ENCODE results near the gene HS3ST3A1. TPM values are rescaled to one million over a fixed set of nuclear protein-coding genes. Genes with fewer than 3 reads are reported as not detected.

The HS3ST3A1 gene
- total RNA-seq, 1 experiment from 2014 or later: 3.4 TPM

DNA sequence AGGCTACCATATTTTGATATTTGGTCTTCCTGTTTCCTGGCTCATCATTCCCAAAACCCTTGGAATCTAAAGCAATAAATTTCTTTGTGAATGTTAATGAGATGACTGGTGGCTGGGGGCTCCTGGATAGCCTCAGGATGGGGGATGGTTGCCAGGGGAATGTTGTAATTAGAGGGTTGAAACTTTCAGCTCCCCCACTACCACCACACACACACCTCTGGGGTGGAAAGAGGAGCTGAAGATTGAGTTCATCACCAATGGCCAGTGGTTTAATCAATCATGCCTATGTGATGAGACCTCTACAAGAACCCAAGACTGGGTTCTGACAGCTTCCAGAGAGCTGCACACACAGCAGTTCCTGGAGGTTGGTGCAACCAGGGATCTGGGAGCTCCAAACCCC lies 59.1 kb downstream of the HS3ST3A1 start:
- Mint-ChIP-seq H3K27me3 (ENCODE audit: low read depth) (no peaks in the 10 kb centered on the region), H3K9me3 (no peaks in the 10 kb centered on the region; a peak in 1 of 5 replicates), H3K4me1 (peaks cover 0 to 2% of the 10 kb centered on the region in 2 experiments; a peak in 1 of 4 replicates), H3K36me3 (ENCODE audit: insufficient read depth in 1 of 3, low read depth in 3 of 3) (peaks cover 0 to 19% (median 5%) of the 10 kb centered on the region in 3 experiments; a peak in 5 of 7 replicates), H3K4me3 (no peak overlapping the region), H3K27ac (no peak overlapping the region; a peak in 1 of 7 replicates)
- Histone ChIP-seq H3K18ac (ENCODE audit: insufficient read length, low read depth, low read length) (no peak overlapping the region), H2AK5ac (ENCODE audit: insufficient read length, low read length) (no peak overlapping the region), H3K23me2 (ENCODE audit: insufficient read length, low read depth, low read length, poor library complexity, severe bottlenecking) (no peaks in the 10 kb centered on the region), H2BK15ac (ENCODE audit: low read depth, low read length) (no peak overlapping the region), H3K4me2 (ENCODE audit: insufficient read depth, insufficient read length, low read length) (no peak overlapping the region), H3K79me1 (ENCODE audit: insufficient read depth, low read depth, low read length, poor library complexity, severe bottlenecking) (no peaks in the 10 kb centered on the region), H3K9me3 (ENCODE audit: control insufficient read depth, low read depth, low read length) (no peaks in the 10 kb centered on the region), H3K27me3 (ENCODE audit: insufficient read depth, low read length) (no peaks in the 10 kb centered on the region), H3K14ac (ENCODE audit: insufficient read depth, low read length) (no peak overlapping the region), H2BK20ac (ENCODE audit: low read depth, low read length, poor library complexity, severe bottlenecking) (no peak overlapping the region), H3K9ac (ENCODE audit: extremely low read depth, insufficient read length, low read length) (no peak overlapping the region), H2BK5ac (ENCODE audit: insufficient read length, low read length) (no peak overlapping the region), H4K8ac (replicated peaks; ENCODE audit: insufficient read length, low read depth, low read length) (no peak overlapping the region), H3K23ac (ENCODE audit: insufficient read length, low read depth, low read length) (no peak overlapping the region), H3K4me1 (ENCODE audit: insufficient read depth, low read length) (no peaks in the 10 kb centered on the region), H4K20me1 (ENCODE audit: control insufficient read depth, insufficient read depth, insufficient read length) (no peaks in the 10 kb centered on the region), H3K4ac (ENCODE audit: low read depth, low read length) (no peak overlapping the region), H2AFZ (ENCODE audit: low read length) (no peak overlapping the region), H2BK120ac (ENCODE audit: low read depth, low read length, poor library complexity, severe bottlenecking) (no peak overlapping the region), H2BK12ac (ENCODE audit: insufficient read length, low read depth, low read length) (no peak overlapping the region), H3T11ph (ENCODE audit: low read length) (no peak overlapping the region), H4K91ac (ENCODE audit: insufficient read length, low read depth, low read length) (no peak overlapping the region), H3K27ac (ENCODE audit: insufficient read length, low read depth, low read length) (no peak overlapping the region), H3K79me2 (ENCODE audit: insufficient read depth, low read length) (no peaks in the 10 kb centered on the region), H4K5ac (ENCODE audit: insufficient read length, low read depth, low read length) (no peak overlapping the region), H3K56ac (ENCODE audit: insufficient read length, low read depth, low read length) (no peak overlapping the region)
- TF ChIP-seq, protein P1, sequence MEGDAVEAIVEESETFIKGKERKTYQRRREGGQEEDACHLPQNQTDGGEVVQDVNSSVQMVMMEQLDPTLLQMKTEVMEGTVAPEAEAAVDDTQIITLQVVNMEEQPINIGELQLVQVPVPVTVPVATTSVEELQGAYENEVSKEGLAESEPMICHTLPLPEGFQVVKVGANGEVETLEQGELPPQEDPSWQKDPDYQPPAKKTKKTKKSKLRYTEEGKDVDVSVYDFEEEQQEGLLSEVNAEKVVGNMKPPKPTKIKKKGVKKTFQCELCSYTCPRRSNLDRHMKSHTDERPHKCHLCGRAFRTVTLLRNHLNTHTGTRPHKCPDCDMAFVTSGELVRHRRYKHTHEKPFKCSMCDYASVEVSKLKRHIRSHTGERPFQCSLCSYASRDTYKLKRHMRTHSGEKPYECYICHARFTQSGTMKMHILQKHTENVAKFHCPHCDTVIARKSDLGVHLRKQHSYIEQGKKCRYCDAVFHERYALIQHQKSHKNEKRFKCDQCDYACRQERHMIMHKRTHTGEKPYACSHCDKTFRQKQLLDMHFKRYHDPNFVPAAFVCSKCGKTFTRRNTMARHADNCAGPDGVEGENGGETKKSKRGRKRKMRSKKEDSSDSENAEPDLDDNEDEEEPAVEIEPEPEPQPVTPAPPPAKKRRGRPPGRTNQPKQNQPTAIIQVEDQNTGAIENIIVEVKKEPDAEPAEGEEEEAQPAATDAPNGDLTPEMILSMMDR (conservative IDR thresholded peaks at IDR 0.05): no peak
- no peak for DNase-seq
